GM19238 (cell line): ENCODE data around the gene CORO2A.
"Not testable (repeated sequence)": the region's sequence is repeated elsewhere in the genome, so short reads cannot be mapped to it uniquely, and the experiment has no call there.

Source experiments
- DNase-seq: peaks from one replicate; pipeline ENCODE4 v3.0.0; 2011; ENCODE audit warnings: low spot score; ENCODE audit not compliant: insufficient read length

The CORO2A gene

GRCh38 chr9:98191671-98192502, 550 bp downstream of the CORO2A start:
- DNase-seq, result no peak

GRCh38 chr9:98191181-98191608, 1.2 kb downstream of the CORO2A start:
- DNase-seq, result no peak

- DNase-seq, result no peak
Observed at GRCh38 chr9:98190757-98191105, 1.7 kb downstream of the CORO2A start.

- no peak for DNase-seq
Observed at GRCh38 chr9:98189412-98189811, 3.0 kb downstream of the CORO2A start.

GRCh38 chr9:98187926-98188325, 4.5 kb downstream of the CORO2A start:
- no peak for DNase-seq

GRCh38 chr9:98186236-98186635, 6.2 kb downstream of the CORO2A start:
- no peak for DNase-seq

- no peak for DNase-seq
Observed at GRCh38 chr9:98185611-98186171, 6.7 kb downstream of the CORO2A start.

GRCh38 chr9:98185021-98185567, 7.3 kb downstream of the CORO2A start:
- no peak for DNase-seq

GRCh38 chr9:98184326-98184725, 8.1 kb downstream of the CORO2A start:
- DNase-seq, result no peak

- no peak for DNase-seq
Observed at GRCh38 chr9:98182889-98183599, 9.4 kb downstream of the CORO2A start.

GRCh38 chr9:98182069-98182820, 10.2 kb downstream of the CORO2A start:
- DNase-seq, result no peak

- DNase-seq, result no peak
Observed at GRCh38 chr9:98181746-98182068, 10.7 kb downstream of the CORO2A start.

- DNase-seq, result no peak
Observed at GRCh38 chr9:98180996-98181395, 11.4 kb downstream of the CORO2A start.

GRCh38 chr9:98178874-98179850, 13.3 kb downstream of the CORO2A start:
- no peak for DNase-seq

GRCh38 chr9:98176391-98177259, 15.8 kb downstream of the CORO2A start:
- DNase-seq, result no peak

GRCh38 chr9:98175762-98176161, 16.7 kb downstream of the CORO2A start:
- no peak for DNase-seq

GRCh38 chr9:98175028-98175569, 17.3 kb downstream of the CORO2A start:
- no peak for DNase-seq

GRCh38 chr9:98174502-98174918, 17.9 kb downstream of the CORO2A start:
- DNase-seq, result not testable (repeated sequence)

GRCh38 chr9:98173181-98173580, 19.3 kb downstream of the CORO2A start:
- no peak for DNase-seq
